Stimulated activated CD4-positive, alpha-beta T cell treated with anti-CD3 and anti-CD28 coated beads, Interleukin-4, amount 100 ng/mL, for 24 hours (primary cell): ENCODE data around the gene C11orf54.

ENCODE experiments used
- DNase-seq: peaks from one replicate; pipeline ENCODE4 v3.0.0-alpha.2; 2020

C11orf54 gene

DNA sequence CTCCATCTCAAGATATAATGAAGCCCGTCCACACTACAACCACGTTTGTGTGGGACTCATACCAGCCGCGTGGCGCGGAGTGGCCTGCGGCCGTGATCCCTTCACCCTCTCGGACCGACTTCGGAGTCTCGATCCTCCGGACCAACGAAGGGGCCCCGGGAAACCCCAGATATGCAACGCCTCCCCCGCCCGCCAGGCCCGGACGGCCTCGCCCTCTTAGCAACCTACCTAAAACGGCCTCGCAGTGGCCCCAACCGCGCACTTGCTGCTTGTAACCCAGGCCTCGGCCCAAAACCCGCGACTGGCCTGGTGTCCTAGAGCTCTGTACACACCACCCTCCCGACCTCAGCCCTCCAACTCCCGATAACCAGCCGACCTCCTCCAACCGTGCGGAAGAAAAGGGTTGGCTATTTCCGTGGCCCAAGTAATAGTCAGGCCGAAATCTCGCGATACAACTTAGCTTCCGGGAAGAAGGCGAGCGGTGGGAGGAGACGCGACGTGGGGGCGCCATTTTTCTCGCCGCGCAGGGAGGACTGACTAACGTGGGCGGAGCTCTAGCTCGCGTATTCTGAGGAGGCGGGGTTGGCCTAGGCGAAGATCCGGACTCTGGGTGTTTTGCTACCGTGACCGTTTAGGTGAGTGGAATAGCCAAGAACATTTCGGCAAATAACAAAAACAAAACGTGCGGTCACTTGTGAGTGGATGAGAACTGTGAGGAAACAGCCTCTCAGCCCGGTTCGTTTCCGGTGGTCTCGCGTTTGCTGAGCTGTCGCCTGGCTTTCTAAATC, at the start of gene C11orf54, which contains the start of gene TAF1D:
Gene C11orf54, plus strand, starts transcription at position 579 of the 788 bp plus-strand sequence. CDS start 5,722 bp downstream, outside the sequence.
Gene TAF1D, minus strand, starts transcription at position 402 of the 788 bp plus-strand sequence. CDS start 2,191 bp downstream, outside the sequence.
- DNase-seq, result peak; percentile 97

DNA sequence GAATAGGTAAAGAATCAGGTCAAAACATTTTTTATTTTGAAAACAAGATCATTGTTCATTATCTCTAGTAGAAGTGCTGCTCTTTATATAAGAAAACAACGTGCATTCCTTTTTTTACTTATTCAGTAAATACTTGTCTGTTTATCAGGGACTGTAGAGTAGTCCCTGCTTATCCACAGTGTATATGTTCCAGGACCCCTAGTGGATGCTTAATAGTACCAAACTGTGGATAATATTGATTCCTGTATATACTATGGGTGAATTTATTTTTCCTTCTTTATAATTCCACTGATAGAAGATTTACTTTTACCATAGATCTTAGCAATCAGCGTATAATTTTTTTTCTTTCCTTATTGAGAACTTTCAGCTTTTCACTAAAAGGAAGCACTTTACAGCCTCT, 47.4 kb upstream of the C11orf54 start:
- DNase-seq, result no peak

DNA sequence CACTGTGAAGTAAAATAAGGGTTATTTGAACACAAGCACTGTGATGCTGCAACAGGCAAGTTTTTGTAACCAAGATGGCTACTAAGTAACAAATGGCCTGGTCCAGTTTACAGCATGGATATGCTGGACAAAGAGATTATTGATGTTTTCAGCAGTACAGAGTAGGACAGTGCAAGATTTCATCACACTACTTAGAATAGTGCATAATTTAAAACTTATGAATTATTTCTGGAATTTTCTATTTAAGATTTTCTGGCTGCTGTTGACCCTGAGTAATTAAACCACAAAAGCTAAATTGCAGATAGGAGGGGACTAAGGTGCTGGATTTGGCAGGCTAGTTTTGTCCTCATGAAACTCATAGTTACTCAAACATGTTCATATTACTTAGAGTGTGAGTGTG, 46.9 kb upstream of the C11orf54 start:
- DNase-seq, result no peak

DNA sequence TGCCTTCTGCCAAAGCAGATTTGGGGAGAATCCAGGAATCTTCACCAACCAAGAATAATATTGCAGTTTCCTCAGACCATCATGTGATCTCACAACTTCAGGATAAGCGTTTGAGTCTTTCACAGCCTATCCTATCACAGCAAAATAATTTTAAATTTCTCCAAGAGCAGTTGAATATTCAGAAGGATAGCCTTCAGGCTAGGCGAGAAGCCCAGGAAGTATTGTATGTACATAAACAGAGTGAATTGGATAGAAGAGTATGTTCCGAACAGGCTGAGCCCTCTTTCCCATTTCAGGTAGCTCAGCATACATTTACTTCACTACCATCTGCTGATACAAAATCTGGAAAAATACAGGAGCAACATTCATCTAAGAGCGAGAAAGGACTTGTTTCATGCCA, 43.9 kb upstream of the C11orf54 start:
- DNase-seq, result no peak

DNA sequence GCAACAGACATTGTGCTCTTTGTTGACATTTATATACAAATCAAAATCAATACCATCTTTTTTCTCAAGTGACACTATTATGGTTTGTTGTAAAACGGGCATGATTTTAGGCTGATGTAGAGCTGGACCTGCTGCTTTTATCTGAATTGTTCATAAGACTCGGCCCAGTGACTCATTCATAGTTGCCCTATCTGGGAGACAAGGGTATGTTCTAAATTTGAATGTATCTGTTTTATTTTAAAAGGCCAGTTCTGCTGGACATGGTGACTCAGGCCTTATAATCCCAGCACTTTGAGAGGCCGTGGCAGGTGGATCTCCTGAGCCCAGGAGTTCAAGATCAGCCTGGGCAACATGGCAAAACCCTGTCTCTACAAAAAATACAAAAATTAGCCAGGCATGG, 40.6 kb upstream of the C11orf54 start:
- no peak for DNase-seq

DNA sequence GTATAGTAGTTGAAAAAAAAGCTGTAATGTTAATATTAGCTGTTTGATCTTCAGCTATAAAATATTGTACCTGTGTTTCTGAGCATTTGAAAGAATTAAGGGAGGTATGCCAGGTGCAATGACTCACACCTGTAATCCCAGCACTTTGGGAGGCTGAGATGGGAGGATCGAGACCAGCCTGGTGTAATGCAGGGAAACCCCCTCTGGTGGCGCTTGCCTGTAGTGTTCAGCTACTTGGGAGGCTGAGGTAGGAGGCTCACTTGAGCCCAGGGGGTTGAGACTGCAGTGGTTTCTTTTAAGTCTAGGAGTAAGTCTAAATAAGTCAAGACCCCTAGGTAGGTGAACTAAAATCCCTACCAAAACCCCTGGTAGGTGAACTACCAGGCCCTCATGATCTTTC, 37.2 kb upstream of the C11orf54 start:
- DNase-seq, result no peak

DNA sequence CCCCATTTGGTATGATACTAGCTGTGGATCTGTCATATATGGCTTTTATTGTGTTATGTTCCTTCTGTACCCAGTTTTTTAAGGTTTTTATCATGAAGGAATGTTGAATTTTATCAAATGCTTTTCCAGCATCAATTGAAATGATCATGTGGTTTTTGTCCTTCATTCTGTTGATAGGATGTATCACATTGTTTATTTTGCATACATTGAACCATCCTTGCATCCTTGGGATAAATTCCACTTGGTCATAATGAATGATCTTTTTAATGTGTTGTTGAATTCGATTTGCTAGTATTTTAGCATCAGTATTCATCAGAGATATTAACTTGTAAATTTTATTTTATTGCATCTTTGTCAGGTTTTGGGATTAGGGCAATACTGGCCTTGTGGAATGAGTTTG, 31.2 kb upstream of the C11orf54 start:
- DNase-seq, result no peak

DNA sequence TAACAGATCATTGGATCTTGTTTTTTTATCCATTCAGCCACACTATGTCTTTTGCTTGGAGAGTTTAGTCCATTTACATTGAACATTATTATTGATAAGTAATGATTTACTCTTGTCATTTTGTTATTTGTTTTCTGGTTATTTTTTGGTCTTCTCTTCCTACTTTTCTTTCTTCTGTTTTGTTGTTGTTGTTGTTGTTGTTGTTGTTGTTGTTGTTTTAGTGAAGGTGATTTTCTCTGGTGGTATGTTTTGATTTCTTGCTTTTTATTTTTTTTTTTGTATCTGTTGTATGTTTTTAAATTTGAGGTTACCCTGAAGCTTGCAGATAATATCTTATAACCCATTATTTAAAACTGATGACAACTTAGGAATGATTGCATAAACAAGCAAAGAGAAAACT, 28.8 kb upstream of the C11orf54 start:
- DNase-seq, result no peak

DNA sequence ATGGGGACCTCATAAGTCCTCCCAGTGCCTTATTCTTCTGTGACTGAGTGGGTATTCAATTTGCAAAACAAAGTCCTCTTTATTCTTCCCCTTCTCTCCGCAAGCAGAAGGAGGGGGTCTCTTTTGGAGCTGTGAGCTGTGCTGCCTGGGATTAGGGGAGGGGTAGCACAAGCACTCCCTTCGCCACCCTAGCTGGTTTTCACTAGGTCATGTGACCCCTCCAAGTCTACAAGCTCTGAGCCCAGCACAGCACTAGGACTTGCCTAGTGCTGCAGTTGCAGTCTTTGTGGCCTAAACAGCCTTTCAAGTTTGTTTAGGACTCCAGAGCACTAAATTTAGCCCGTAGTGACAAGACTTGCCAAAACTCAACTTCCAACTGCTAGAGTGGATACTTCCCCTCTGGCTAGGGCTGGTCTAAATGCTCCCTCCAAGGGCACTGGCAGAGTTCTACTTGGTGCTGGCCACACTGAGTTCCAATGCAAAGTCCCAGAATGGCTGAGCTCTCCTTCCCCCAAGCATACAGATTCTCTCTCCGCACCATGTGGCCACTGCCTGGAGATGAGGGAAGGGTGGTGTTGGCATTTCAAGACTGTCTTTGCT, 25.6 kb upstream of the C11orf54 start:
- no peak for DNase-seq

DNA sequence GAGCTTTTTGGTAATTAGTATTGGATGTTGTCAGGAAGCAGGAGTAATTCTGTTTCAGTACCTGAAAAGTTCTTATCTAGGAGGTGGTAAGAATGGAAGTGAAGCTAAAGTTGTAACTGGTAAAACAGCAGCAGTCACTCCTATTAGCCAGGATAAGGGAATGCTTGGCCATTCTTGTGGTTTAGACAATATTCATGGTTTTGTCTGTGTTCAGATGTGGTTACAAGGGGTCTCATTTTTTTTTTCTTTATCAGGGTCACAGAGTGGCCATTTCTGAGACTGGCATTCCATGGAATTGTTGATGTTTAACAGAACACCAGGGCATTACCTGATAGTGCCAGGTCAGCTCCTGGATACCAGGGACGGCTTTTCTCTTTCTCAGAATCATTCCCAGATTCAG, 24.0 kb upstream of the C11orf54 start:
- DNase-seq, result no peak

DNA sequence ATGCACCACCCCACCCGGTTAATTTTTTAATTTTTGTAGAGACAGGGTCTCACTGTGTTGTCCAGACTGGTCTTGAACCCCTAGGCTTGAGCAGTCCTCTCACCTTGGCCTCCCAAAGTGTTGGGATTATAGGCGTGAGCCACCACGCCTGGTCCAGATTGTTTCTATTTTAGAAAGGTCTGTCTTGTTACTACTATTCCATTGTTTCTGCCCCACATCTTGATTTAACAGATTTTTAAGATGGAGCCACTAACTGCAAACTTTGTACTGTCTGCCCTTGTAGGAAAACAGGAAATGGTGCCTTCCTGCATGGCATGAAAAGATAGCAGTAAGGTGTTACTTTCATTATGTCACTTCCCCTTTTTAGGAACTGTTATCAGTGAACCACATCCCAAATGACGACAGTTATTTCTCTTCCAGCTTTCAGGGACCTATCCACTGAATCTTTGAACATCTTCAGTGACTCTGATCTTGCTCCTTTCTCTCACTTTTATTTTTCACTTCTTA, 23.4 kb upstream of the C11orf54 start:
- DNase-seq, result no peak

DNA sequence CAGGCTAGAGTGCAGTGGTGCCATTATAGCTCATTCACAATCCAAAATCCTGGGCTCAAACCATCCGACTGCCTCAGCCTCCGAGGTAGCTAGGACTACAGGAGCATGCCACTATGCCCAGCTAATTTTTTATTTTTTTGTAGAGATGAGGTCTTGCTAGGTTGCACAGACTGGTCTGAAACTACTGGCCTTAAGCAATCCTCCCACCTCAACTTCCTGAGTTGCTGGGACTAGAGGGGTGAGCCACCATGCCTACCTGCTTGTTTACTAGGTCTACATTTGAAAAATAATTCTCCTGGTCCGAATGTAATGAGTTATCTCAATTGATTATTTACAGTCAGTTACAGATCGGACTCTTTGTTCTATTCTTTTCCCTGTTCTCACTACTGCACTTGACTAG, 22.2 kb upstream of the C11orf54 start:
- DNase-seq, result no peak

DNA sequence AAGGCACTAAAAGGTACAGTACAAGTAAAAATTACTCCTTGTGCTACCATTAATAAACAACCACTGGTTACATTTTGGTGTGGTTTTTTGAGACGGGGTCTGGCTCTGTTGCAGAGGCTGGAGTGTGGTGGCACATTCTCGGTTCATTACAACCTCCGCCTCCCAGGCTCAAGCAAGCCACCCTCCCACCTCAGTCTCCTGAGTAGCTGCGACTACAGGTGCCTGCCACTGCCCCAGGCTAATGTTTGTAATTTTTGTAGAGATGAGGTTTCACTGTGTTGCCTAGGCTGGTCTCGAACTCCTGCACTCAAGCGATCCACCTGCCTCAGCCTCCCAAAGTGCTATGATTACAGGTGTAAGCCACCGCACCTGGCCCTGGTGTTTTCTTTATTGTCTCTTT, 20.9 kb upstream of the C11orf54 start:
- no peak for DNase-seq

DNA sequence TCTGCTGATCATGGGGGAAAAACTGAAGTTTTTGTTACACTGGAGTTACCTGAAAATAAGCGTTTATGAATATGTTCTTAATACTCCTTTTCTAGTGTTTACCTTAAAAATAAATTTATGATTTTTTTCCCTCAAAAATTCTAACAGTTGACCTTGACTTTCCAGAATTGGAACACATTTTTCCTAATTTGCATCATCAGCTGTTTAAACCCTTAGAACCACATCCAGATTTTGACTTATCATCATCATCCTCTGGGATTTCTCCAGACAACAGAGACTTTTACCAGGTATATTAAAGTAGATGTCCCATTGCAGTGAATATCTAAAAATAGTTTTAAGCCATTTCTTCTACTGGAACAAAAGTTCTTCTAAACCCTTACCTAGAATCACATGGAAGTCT, 17.4 kb upstream of the C11orf54 start:
- no peak for DNase-seq

DNA sequence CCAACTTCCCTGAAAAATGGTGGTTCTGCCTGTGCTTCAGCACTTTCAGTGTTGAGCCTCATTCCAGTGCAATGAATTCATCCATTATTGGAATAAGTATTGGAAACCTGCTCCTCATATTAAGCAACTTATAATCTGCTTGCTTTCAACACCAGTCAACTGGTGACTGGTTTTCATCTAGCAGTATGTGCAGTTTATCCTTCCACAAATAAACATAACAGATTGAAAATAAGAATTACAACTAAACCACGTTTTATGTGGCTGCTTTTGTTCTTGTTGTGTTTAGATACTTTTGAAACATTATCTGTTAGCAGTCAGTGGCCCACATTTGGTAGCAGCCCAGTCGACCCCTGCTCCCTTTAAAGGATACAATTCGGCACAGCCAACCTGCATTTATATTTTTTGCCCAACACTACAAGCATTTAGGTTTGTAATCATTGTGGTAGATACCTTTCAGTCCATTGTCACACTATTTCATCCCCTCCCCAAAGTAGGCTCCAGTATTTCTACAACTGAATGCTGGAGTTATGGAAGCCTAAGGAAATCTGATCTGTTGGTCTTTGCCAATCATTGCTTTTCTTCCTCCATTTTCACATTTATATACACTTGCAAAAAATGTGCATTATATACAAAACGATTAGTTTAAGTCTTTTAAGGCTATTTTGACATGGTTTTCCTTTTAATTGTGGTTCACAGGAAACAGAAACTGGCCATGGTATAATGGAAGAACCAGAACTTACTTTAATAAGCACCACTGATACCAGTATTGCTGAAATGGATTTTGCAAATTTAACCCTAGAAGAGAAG, 13.3 kb upstream of the C11orf54 start:
- no peak for DNase-seq

DNA sequence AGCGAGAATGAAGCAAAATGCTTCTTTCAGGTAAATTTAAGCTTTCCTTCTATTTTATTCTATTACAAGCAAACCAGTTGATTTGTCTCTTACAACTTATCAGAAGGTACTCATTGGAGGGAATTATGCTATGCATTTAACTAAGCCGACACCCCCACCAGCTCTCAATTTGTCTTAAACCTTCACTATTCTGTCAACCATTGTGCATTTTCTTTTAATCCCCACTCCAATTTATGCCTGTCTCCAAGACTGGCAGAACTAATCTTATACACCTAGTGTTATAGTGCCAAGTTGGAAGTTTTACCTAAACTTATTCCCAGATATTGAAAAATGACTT, 12.7 kb upstream of the C11orf54 start:
- DNase-seq, result no peak

DNA sequence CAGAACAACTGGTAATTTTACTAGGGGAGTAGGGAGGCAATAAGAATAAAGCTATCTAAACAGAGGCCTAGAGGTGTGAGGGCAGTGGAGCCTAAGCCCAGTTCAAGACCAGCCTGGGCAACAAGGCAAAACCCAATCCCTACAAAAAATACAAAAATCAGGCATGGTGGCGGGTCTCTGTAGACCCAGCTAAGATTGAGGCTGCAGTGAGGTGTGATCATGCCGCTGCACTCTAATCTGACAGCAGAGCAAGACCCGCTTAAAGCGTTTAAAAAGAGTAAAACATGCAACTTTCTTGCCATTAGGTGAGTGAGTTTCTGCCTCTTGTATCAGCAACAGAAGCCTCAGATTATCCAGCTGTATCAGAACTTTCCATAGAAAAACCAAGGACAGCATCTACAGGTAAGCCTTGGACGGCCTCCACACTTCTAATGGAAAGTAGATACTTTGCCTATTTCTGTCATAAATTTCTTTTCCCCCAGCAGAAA, 12.3 kb upstream of the C11orf54 start:
- DNase-seq, result no peak

DNA sequence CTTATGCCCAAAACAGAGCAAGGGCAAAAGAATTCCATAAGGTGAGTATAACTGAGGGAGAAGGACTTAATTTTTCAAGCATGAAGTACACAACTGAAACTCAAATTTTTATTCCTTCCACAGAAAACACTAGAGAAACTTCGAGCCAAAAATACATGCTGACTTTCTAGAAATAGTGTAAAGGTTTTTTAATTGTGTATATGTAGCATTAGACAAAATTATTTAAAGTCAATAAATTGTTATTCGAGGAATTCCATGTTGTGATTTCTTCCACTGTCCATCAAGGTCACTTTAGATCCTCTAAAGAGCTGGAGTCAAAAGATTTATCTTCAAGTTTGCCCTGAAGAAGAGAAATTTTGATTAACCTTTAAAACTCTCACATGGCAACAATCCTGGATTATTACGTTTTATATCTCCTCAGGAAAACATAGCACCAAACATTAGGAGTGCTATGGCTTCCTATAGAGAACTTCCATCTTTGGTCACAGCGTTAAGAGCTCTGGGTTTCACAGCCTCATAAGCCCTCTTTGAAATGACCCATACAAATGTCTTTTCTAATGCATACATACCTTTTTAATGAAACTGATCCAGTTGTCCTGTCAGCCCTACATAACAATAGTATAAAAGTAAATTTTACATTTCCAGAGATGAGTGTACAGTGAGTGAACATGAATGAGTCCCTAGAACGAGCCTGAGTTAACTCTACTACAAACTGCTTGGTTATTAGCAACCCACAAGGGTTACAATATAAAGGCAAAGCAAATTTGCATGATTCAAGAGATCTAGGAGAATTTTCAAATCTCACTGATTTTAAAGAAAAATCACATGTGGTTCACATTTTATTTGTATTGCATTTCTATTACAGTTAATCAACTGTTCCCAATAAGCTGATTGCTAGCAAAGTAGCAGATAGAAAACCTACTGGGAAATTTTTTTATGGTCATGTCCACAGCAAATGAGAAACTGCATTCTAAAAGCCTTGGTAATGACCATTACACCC, 11.1 kb upstream of the C11orf54 start:
- no peak for DNase-seq

DNA sequence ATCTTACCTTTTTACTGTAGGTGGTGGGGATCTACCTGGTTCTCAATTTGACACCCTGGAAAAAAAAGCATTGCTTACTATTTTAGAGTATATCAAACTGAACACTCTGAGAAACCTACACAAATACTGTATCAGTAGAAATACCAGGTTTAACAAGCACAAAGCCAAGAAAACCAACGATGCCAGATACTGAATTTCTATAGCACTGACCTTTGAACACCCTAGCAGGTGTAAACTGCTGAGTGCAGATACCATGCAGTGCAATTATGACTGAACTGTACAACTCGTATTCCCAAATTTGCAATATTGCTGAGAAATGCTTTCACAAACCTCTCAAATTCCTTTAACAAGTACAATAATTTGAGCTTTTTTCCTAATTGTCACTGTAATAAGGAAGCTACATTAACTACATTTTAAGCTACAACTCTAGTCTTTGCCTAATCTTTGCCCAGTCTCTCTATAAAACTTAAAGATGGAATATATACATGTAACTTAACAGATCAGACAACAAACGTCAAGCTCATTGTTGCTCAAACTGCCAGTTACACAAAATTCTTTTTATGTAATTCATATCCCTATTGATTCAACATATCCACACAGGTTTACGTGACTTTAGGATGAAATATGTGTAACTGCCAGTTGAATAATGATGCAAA, 9.1 kb upstream of the C11orf54 start:
- no peak for DNase-seq

DNA sequence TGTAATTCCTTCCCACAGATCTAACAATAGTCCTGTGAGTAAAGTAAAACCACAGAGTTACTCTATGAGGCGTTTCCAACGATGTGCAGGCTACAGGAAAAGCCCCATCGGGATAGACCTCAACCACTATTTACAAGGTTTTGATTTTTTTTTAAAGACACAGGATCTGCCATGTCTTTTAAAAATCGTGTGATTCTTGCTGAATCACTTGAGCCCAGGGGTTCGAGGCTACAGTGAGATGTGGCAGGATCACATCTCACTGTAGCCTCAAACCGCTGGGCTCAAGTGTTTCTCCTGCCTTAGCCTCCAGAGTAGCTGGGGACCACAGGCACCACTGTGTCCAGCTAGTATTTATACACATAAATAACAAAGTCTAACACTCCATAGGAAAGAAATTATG, 8.0 kb upstream of the C11orf54 start:
- no peak for DNase-seq

DNA sequence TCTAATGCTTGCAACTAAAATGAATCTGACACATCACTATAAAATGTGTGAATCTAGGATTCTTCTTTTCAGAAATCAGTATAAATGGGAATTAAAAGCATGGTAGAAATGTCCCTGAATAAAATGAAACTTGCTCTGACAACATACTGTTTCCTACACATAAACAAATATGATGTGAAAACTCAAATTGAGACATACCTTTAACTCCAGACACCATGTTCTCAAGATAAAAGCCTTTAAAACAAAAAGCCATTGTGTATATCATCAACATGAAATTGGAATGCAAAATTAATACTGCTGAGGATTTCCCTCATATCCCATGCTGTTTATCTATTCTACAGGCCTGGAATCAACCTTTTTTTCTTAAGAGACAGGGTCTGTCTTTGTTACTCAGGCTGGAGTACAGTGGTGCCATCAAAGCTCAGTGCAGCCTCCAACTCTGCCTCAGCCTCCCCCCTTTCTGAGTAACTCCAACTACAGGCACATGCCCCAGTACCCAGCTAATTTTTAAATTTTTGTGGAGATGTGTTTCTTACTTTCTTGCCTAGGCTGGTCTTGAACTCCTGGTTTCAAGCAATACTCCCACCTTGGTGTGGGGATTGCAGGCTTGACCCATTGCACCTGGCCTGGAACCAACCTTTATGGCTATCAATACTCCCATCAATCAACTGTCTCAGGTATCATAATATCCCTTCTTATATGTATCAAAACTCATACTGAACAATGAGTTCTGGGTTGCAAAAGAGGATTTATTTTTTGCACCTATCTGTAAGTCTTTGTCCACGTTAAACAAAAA, 6.8 kb upstream of the C11orf54 start:
- DNase-seq, result no peak
